NCI-H69 (cell line): Measurements from ENCODE around the gene TMEM200A.

Source experiments
- DNase-seq: peaks from one replicate; lab custom pipeline; 2025; lab: John Stamatoyannopoulos, UW

Gene TMEM200A

GRCh38 chr6:130425537-130425936 lies 59.7 kb downstream of the TMEM200A start:
- no peak for DNase-seq

DNA sequence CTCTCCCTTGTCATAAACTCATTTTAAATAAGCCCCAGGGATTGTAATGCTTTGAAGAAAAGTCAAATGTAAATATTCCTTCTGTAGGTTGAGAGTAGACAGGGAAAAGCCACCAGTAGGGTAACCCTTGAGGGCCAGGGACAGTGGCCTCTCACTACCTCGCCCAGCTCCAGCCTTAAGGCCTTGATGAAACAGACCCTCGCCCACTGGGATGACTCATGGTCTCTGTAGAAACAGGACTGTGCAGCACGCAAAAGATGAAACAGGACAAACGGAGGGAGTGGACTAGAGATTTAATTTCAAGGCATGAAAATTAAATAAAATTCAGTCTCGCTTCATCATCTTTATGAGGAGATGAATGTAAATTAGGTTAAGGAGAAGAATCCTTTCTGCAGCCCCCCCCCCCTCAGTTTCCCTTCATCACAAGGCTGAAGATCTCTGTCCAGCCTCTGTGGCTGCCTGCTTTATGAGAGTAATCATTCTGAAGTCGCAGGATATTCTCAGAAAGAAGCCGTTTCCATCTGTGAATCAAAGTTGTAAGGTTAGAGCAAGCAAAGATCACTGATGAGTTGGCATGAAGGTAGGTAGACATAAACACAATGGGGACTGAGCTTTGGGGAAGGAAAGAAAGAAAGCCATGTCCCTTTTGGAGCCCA lies 60.4 kb downstream of the TMEM200A start:
- no peak for DNase-seq

DNA sequence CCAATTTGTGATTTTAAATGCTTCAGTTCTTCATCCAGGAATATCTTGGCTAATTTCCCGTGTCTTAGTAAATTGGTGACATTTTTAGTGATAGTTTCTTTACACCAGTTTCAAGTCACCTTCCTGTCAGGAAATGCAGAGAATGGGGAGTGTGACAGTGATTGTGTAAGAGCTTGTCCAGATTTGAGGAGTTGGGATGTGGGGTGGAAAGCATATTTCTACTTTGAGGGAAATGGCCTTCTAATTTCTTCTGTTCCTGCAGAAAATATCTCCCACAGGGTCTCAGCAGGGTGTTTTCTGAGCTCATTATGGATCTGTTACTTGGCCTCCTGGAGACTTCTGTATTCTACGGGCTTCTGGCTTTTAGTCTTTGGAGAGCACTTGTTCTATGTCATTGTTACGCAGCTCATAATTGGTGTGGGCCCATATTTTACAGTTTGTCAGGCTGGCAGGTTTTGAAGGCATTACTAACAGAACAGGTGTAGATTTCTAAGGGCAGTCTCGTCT lies 65.6 kb downstream of the TMEM200A start:
- DNase-seq: no peak

DNA sequence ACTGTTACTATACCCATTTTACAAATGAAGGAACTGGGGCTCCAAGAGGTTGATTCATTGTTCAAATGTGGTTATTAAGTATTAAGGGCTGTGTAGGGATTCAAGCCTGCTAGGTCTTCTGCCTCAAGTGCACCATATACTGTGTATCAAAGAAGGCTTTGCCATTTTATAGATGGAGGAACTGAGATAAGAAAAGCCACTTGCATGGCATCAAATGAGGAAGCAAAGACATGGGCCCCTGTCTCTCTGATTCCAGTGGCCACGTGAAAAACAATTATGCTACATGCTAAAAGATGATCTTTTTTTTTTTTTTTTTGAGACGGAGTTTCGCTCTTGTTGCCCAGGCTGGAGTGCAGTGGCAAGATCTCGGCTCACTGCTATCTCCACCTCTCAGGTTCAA lies 67.0 kb downstream of the TMEM200A start:
- no peak for DNase-seq

DNA sequence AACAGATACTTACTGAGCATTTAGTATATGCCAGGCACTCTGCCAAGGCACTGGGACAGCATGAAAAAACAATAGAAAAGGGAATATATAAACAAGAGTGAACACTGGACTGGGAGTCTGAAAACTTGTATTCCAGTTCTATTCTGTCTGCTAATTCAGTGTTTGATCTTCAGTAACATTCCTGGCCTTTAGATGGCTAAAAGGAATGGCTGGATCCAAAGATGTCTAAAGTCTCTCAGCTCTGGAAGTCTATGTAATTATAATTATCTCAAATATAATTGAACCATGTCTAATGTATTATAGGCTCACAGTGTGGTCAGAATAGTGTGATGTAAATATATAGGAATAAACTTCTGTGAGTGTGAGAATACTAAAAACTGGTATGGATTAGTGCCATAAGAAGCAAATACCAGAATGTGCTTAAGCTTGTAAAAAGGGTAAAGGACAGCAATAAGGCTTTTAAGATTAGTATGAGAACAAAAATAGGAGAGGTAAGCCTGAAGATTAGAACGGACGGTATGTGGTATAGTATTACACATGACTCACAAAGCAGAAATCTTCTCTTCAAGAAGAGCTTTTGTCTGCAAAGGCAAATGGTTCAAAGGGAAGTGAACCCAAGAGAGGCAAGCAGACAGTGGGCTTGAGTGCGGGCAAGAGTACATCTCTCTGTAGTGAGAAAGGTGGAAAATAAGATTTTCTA lies 68.5 kb downstream of the TMEM200A start:
- DNase-seq: no peak

- DNase-seq: no peak
These were observed 69.4 kb downstream of the TMEM200A start for GRCh38 chr6:130435181-130435580.

GRCh38 chr6:130437961-130438360 lies 72.1 kb downstream of the TMEM200A start:
- DNase-seq: no peak

DNA sequence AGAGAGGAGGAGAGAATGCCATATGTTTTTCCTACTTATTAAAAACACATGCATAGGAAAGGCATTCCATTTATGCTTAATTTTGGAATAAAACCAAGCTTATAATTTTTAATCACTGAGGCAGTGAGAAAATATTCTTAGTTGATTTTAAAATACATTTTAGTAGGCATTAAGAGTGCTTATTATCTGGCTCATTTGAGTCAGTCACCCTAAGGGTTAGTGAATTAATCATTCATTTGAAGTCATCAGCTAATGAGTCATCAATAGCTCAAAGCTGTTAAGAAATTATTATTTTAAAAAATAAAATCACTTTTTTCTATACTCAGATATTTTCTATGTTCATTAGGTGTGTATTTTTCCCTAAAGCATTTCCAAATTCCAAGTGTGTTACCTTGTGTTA lies 81.6 kb downstream of the TMEM200A start:
- DNase-seq: no peak

GRCh38 chr6:130452336-130452735 lies 86.5 kb downstream of the TMEM200A start:
- no peak for DNase-seq

DNA sequence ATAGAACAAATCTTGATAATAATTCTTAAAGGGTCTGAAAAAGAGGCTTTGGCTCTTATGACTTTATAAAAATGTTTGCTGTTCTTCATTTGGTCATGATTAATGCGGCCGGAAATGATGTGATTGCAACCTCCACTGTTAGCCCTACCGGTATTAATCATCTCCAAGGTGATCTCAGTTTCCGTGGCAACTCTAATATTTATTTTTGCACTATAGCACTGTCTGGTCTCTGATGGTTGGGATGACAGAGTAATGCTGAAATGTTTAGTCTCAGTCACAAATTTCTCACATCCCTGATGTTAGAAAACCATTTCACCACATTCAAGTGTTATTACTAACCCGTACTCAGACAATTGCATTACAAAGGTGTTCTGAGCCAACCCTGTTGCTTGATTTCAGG lies 87.4 kb downstream of the TMEM200A start:
- no peak for DNase-seq

DNA sequence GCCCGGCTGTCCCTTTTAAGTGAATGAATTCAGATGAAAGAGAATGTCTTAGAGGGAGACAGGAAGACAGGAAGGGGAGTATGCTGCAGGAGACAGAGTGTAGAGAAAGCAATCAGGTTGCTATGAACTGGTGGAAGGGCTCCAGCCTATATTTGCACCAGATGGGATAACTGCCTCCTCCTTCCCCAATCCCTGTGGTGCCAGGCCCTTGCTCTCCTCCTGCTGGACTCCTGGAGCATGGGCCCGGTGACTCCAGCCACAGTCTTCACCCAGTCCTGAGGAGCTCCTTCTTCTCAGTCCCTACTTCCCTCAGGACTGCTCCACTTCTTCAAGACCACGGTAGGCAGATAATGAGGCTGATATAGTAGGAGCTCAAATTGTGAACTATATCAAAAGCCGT lies 91.8 kb downstream of the TMEM200A start:
- no peak for DNase-seq

- DNase-seq: no peak
These were observed 93.5 kb downstream of the TMEM200A start for GRCh38 chr6:130459316-130459715.

DNA sequence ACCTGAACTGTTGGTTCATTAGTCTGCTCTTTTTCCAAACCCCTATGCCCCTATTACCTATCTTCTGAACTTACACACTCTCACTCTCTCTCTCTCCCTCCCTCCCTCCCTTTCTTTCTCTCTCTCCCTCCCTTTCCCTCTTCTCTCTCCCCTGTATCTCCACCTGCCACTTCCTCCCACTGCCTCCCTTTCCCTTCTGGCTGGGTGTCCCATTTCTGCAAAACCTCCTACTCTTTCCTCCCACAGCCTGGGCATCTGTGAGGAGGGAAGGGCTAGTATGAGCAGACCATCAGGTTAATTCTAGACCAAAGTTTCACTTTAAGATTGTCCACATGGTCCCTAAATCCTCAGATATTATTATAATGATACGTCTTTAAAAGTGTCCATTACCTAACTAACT lies 95.1 kb downstream of the TMEM200A start:
- no peak for DNase-seq

- DNase-seq: no peak
These were observed 100.4 kb downstream of the TMEM200A start for GRCh38 chr6:130466052-130466747.

DNA sequence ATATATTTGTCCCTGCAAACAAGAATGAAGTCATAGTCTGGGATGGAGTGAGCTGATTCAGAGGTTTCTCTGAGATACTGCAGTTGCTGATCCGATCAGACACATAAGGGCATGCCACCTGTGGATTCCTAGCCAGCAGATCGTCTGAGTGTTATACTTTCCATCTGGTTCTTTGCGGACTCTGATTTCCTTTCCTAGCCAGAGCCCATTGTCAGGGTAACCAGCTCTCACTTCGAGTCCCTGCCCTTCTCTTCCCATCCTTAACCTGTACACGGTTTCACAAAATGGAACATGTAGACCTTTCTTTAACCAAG lies 100.9 kb downstream of the TMEM200A start:
- DNase-seq: no peak

GRCh38 chr6:130467146-130468050 lies 101.6 kb downstream of the TMEM200A start:
- DNase-seq: no peak

- DNase-seq: no peak
These were observed 104.9 kb downstream of the TMEM200A start for GRCh38 chr6:130470766-130471165.

DNA sequence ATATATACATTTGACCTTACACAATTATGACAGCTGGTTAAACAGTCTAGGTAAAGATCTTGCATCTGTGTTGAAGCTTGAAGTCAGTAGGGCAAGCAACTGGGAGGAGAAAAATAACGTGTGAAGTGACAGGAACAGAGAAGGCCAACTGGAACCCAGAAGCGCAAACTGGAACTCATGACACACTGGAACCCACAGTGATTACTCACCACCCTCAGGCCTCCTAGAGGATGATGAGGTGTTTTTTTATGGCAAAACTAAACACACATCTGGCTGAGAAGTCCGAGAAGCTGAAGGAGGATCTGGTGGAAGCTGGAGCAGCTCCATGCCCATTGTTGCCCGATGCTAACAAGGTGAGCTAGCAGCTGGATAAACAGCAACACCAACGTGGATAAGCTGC lies 108.1 kb downstream of the TMEM200A start:
- no peak for DNase-seq

DNA sequence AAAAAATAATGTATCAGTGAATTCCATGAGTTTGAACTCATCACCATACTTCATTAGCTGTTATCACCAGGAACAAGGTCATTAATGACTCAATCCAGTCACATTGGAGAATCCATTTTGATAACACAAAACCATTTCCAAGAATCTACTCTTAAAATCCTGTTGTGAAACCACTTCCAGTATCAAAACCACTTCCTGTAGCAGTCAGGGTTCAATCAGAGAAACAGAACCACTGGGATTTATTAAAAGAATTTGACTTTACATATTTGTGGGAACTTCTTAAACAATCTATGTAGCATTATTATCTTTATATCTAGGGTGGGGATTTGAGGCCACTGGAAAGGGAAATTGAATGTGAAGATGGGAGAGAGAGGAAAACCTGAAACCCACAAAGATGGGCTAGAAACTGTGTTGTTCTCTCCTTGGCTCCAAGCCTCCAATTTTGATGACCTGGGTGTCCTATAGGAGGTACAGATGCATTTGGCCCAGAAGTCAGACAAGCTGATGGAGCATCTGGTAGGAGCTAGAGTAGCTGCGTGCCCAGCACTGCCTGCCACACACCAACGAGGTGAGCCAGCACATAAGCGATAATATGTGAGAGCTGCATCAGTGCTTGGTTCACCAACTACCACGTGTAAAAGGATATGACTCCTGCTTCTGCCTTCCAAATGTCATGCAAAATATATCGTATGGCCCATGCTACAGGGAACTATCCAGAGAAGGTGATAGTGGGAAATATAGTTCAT lies 117.0 kb downstream of the TMEM200A start:
- no peak for DNase-seq

- DNase-seq: no peak
These were observed 120.1 kb downstream of the TMEM200A start for GRCh38 chr6:130485870-130486269.

- no peak for DNase-seq
These were observed 120.6 kb downstream of the TMEM200A start for GRCh38 chr6:130486417-130486816.
